DMS53 treated with DMSO at 0.1 percent for 48 hours (cell line): ENCODE results near the gene INPP5A.

ENCODE experiments used
- DNase-seq: peaks from one replicate; lab custom pipeline; 2025; ENCODE audit not compliant: unreplicated experiment; lab: John Stamatoyannopoulos, UW

Gene INPP5A

DNA sequence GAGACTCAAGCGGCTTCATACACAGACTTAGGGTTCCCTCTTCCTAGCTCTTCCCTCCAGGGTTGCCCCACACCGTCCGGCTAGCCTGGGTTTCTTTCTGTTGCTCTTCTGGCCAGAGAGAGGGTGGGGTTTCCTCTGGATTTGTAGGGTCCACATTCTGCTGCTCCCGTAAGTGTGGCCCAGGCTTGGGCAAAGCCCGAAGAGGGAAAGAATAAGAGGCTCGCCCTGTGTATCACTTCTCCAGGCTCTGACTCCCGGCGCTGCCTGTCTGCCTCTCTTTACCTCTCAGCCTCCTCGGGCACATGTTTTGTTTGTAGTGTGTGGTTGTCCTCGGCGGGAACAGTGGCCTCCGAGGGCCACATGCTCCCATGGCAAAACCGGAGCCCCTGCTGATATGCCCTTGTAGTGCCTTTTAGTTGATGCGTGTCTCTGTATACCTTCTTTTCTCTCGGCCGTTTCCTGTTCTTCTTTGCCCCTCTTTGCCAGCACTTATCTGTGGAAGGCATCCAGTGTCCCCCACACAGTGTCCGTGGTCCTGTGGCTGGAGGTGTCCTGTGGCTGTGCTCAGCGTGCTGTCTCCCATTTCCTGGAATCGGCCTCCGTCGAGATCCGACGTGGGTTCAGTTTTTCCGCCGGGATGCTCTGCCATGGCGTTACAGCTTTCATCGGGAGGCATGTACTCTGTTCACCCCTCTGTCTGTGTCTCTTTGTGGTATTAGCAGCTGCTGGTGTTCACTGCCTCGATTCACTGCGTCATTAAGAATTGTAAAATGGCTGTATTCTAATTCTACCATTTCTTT lies 102.9 kb downstream of the INPP5A start:
- DNase-seq: no peak

DNA sequence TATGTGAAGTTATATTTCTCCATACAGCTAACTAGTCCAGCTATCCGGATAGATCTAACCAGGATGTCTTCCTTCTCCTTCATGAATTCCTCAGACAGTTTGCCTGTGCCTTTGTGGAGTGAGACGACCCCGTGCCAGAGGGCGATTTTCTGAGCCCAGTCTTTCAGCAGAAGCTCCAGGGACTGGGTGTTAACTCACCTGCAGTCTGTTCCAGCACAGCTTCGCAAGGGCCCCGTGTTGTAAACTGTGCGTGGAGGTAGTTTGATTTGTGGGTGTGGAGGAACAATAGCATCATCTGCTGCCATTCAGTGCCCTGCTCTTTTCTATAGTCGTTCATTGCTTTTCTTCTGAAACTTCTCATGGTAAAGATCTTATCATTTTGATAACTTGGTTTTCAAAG lies 103.8 kb downstream of the INPP5A start:
- DNase-seq: no peak

DNA sequence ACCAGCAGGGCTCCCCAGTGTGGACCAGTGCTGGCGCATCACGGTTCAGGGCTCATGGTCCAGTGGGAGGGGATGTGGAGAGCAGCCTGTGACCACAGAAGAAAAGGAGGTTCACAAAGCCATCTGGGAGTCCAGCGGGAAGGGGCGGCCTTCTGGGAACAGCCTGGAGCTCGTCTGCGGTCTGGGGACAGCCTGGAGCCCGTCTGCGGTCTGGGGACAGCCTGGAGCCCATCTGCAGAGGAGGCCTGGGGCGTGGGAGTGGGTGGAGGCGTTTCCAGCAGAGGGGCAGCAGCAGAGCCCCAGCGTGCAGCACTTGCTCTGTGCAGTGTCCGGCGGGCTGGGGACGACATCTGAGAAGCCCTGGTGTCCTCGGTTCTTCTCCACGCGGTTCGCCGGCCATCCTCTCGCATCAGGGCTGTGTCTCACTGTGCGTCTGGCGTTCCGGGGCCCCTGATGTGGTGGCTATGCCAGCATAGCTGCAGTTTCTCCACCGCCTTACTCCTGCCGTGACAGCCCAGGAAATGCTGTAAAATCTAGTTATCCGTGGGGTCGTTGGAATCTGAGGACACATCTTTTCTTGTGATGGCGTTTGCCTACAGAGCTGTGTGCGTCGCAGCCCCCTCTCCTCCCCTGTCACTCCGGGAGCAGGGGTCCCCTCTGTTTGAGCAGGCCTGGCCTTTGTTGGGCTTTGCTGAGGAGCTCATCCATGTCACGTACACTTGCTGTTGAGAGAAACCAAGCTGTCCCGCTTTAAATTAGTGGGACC lies 104.6 kb downstream of the INPP5A start:
- DNase-seq: no peak

DNA sequence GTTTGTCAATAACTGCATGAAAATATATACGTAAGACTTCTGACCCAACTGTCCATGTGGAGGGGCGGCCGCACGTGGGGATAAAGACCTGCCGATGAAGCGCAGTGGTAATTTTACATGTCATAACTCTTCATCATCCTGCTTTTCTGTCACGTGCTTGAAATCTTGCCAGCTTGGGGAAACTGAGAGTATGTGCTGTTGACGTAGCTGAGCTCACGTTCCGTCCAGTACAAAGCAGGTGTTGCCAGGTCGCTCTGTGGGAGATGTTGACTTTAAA lies 105.1 kb downstream of the INPP5A start:
- DNase-seq: no peak

DNA sequence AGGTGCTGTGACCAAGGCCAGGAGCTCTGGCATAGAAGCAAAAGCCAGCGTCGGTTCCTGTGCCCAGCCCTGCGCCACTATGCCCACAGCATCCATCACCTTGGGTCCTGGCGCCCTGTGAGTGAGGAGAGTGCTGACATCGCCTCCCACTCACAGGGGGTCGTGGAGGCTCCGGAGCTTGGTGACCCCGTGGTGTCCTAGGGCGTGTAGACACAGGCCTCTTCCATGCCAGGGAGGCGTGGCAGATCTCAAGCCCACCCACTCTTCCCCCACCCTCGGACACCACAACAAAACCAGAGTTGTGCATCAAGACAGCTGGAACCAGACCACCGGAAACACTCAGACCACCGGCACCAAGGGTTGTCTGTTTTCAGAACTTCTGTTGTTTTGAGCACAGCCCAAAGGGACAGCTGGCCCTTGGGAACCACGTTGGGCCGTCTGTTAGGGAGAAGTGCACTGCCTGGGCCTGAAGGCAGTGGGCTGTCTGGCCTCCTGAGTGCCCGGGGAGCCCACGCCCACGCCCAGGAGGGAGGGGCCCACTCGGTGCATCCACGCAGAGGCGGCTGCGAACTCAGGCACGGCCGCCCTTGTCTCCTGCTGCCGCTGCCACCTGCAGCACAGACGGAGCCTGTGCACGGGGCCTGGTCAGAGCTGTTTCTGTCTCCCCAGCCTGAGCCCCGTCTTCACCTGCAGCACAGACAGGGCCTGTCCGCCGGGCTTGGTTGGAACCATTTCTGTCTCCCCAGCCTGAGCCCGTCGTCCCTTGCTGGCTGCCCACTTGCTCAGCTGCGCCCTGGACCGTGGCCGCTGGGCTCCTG lies 106.3 kb downstream of the INPP5A start:
- DNase-seq: no peak

DNA sequence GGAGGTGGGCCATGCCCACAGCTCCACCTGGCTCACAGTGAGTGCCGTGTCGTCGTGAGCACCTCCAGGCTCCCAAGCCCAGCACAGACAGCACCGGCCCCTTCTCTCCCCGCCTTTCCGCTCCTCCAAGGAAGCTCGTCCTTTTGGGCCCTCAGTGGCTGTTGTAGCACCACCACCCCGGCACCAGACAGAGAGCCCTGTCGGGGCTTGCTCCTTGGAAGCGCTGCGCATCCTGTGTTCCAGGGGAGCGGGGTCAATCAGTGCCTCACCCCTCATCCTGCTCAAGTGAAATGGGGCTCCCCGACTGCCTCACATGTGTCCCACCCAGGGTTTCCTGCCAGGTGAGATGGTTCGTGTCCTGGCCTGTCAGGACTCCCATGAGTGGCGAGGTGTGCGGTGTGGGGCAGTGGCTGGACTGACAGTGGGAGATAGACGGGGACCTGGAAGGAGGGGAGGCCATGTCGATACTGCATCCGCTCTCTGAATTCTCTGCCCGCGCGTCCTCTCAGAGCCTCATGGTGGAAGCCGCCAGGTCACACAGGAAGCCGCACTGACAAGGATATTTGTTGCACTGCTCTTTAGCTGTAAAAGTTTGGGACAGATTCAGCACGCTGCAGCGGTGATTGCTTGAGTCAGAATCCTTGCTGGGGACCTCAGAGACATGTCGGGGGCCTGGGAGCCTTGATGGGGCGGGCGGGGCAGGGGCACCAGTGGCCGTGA lies 107.1 kb downstream of the INPP5A start:
- no peak for DNase-seq

DNA sequence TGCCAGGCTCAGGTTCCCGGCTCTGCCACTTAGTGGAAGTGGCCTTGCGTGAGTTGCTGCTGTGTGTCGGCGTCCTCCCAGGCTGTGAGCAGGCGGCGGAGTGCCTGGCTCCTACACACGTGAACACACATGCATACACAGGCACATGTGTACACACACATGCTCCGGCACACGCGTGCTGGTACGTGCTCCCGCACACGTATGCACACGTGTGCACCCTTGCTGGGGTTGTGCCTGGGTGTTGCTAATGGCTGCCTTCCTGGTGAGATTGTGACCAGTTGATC lies 107.6 kb downstream of the INPP5A start:
- no peak for DNase-seq

DNA sequence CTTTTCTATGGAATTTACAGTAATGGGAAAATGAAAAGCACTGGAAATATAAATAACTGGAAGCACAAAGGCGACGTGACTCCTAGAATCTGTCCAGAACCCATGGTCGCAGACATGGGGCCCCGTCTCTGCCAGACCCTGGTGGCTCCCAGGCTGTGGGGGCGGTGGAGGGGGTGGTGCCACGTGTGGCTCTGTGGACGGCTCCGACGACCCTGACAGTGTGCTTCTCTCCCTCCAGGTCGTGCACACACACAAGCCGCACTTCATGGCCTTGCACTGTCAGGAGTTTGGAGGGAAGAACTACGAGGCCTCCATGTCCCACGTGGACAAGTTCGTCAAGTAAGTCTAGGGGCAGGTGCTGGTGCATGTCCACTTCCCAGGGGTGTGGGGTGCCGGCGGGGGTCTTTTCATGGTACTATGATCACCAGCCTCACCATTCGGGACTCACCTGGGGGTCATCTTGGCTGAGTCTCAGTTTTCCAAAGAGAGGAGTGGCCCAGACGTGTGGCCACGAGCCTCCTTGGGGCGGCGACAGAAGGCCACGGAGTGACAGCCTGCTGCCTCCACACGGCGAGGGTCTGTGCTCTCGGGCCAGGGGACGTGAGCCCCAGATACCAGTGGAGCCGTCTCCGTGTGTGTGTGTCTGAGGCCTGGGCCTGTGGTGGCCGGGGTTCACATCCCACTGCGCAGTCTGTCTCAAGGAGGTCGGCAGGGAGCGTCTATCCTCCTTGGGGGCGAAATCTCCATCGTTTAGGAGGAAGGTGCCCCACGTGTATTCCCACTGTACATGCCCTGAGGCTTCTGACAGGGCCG lies 108.2 kb downstream of the INPP5A start:
- DNase-seq: no peak

DNA sequence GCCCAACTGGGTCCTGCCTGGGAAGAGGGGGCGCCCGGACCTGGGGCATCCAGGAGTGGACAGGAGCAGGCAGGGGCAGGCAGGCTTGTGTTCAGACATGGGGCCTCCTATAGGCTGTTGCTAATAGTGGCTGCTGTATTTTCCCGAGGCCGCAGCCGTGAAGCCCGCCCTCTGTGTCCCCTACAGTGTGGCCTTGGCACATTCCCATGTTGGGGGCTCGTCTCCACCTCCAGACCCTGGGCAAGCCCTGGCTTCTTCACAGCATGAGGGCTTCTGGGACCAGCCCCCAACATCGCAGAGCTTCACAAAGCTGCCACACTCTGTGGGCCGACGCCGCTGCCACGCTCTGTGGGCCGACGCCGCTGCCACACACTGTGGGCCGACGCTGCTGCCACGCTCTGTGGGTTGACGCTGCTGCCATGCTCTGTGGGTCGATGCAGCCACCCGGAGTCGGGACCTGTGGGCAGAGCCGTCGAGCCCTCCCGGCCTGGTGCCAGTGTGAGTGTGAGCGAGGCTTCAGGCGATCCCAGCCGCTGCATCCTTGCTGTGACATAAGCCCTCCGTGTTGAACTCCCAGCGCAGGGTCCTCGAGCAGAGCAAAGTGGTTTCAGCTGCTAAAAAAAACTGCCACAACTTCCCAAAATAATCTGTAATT lies 109.0 kb downstream of the INPP5A start:
- DNase-seq: no peak

DNA sequence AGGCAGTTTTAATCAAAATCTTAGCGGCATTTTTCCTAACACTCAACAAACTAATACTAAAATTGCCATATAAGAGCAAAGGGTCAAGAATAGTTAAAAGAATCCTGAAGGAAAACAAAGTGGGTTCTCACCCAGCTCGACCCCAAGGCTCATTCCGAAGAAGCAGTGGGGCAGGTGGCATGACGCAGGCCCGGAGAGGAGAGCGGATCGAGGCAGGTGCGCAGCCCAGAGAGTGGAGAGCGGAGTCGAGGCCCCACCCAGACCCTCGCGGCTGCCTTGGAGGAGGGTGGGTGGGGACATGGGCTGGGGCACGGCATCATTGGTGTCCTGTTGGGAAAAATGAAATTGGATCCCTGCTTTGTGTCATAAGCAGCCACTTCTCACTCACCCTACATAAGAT lies 109.8 kb downstream of the INPP5A start:
- DNase-seq: no peak

DNA sequence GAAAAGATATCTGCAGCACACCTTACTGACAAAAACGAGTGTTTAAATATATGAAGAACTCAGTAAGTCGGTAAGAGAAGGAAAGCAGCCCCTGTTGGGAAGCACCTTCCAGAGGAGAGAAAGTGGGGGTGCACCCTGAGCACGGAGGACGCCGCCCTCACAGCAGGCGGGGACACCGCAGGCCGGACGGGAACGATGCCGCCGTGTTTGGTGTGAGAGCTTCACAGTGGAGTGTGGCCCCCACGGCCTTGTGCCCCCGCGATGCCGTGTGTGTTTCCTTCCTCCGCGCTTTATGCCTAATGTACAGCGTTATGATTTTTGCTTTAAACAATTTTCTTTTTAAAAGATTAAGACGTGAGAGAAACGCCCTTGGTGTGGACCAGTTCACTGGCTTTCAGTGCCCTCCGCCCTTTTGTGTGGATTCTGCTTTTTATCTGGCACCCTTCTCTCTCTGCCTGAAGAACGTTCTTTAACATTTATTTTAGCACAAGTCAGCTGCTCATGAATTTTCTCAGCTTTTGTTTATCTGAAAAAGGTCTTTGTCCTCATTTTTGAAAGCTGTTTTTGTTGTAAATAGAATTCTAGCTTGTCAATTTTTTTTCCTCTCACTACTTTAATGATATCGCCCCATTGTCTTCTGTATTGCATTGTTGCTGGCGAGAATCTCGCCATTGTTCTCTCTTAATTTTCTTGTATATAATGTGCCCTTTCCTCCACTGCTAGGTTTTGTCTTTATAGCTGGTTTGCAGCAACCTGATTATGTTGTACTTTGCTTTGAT lies 110.7 kb downstream of the INPP5A start:
- DNase-seq: no peak

DNA sequence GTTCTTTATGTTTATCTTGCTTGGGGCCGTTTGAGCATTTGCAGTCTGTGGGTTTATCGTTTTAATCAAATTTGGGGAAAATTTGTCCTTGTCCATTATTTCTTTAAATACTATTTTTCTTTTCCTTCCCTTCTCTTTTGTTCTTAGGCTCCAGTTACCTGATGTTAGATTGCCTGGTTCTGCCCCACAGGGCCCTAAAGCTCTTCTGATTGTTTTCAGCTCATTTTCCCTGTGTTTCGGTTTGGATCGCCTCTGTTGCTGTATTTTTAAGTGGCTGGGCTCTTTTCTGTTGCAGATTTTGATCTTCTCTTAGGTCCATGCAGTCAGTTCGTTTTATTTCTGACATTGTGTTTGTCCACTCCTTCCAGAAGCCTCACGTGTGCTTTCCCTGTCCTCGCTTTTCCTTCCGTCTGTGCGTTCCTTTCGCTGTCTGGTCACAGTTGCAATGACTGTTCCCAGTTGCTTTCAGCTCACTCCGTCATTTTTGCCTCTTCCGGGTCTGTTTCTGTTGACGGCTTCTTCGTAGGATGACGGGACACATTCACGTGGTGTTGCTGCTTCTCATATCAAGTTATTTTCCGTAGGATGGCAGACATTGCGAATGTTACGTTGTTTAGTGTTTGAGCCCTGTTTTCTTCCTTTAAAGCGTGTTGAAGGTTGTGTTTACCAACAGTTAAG lies 111.4 kb downstream of the INPP5A start:
- no peak for DNase-seq

DNA sequence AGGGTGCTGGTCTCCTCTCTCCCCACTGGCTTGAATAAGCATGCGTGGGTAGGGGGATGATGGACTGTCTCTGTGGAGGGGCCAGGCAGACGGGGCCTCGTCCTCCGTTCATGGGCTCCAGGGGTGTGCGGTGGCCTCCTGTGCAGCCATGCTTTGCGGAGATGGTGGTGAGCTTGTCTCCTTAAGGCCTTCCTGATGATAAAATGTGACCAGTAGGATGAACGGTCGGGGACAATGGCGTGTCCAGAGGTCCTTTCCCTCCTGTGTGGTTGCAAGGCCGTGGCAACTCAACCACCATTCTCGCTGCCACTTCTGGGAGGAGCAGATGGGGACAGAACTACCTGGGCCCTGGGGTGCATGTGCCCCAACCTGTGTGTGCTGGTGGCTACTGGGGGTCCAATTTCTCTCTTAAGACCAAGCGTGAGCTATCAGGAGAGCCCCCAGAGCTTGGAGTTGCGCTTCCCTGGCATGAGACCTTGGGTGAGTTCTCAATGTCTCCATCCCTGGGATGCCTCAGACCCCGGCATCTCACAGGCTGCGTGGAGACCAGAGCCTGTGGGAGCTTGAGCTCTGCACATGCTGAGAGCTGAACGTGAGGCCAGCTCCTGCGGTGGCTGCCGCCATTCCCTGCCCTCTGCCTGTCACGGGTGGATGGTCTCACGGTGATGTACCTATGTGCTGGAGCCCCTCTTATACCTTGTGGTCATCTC lies 112.2 kb downstream of the INPP5A start:
- DNase-seq: no peak

DNA sequence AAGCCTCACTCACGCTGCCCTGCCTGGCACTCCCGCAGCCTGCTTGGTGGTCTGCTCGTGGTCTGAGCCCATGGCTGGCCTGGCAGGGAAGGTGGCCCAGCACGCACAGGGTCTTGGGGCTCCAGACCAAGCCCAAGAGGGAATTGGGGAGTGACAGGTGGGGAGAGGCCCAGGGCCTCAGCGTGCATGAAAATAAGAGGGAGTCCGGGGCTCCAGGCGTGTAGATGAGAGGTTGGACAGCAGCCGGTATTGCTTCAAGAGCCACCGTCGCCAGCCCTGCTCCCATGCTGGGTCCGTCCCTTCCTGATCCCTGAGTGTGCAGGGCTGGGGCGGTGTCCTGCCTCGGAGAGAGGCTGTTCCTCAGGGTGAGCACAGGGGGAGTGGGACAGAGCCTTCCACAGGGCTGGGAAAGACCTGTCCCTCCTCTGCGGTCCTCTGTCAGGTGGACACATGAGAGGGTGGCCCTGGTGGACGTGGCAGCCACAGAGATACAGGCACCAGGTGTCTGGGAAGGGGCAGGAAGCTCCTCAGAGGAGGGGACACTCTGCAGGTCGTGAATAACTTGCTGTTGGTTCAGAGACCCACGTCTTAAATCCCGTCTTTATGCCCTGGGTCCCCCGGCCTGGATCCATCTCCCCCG lies 113.1 kb downstream of the INPP5A start:
- DNase-seq: no peak

DNA sequence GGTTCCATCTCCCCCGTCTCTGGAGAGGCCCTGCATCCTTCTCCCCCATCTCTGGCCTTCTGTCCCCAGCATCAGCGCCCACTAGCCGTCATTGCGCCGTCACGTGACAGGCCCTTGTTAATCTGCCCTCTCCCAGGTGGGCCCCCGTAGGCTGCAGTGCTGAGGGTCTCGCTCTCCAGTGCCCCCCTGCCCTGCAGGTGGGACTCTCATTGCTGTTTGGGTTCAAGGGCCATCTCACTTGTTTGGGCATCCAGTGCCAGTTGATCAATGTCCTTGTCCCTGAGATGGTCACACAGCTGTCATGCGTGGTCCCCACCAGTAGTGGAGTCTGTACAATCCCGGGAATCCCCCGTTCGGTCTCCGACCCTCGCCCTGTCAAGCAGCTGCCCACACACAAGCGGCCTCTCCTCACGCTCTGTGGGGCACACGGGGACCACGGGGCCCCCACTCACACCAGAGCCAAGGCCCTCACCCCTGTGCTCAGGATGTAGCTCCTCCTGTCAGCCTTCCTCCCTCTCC lies 114.0 kb downstream of the INPP5A start:
- DNase-seq: no peak

DNA sequence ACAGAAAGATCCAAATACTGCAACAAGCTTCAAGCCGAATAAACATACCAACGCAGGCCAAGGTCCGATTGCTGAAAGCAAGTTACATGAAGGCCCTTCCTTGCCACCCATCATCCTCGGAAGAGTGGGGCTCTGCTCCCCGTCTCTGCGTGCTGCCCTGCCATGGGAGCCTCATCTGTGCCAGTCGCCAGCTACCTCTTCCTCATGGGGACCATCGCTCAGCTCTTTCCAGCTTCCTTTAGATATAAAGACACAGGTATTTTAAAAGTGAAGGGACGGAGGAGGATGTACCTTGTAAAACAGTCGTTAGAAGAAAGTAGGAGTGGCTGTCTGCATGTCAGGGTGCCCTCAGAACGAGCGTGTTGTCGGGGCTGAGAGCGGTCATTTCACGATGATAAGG lies 114.9 kb downstream of the INPP5A start:
- no peak for DNase-seq

DNA sequence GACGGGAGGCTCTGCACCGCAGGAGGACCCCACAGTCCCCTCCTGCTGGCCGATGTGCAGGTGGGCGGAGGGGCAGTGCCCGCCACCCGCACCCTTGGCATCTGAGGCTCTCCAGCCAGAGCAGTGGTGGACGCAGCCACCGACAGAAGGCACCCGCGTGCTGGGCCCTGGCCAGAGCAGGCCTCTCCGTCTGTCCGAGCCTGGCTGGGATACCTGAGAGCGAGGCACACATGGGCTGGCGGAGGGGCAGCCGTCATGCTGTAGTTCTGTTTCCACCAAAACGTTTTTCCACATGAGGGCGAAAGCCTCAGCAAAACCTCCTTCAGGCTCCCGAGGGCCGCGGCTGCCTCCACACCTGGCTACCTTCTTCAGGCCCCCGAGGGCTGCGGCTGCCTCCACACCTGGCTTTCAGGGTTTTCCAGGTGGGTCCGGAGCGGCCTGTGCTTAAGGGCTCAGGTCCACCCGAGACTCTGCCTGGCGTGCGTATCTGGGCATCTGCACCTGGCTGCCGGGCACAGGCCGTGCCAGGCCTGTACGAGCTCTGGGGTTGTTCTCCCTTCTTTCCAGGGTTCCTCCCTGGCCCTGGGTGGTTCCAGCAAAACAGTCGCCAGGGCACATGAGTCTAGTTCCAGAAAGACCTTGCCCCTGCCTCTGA lies 115.5 kb downstream of the INPP5A start:
- DNase-seq: no peak
